Ishikawa (cell line): Measurements from ENCODE around the gene KIAA1671.

Experiments used
- CEBPB ChIP-seq: IDR thresholded peaks from 2 replicates; pipeline ENCODE4 v1.6.1; 2012
- CREB1 ChIP-seq: IDR thresholded peaks from 2 replicates; pipeline ENCODE4 v1.6.1; 2012; ENCODE audit warnings: low read depth
- FOXM1 ChIP-seq: IDR thresholded peaks from 2 replicates; pipeline ENCODE4 v1.6.1; 2012; ENCODE audit warnings: low read depth, borderline replicate concordance
- MAX ChIP-seq: IDR thresholded peaks from 2 replicates; pipeline ENCODE4 v1.6.1; 2012
- NFIC ChIP-seq: IDR thresholded peaks from 2 replicates; pipeline ENCODE4 v1.6.1; 2012
- RAD21 ChIP-seq: IDR thresholded peaks from 2 replicates; pipeline ENCODE4 v1.6.1; 2012; ENCODE audit warnings: low read depth
- REST ChIP-seq: IDR thresholded peaks from 2 replicates; pipeline ENCODE4 v1.6.1; 2012; ENCODE audit warnings: low read depth, mild to moderate bottlenecking
- YY1 ChIP-seq: IDR thresholded peaks from 2 replicates; pipeline ENCODE4 v1.6.1; 2012; ENCODE audit warnings: low read depth

- no peak for TF ChIP-seq RAD21
- TF ChIP-seq YY1: no peak
- no peak for TF ChIP-seq NFIC
- no peak for TF ChIP-seq CREB1
- TF ChIP-seq MAX: no peak
- TF ChIP-seq FOXM1: no peak
- no peak for TF ChIP-seq REST
- no peak for TF ChIP-seq CEBPB
These were observed 40.4 kb downstream of the KIAA1671 start for GRCh38 chr22:24992946-24993345.
